Tibial nerve (tissue), 4 donors: ENCODE results near the gene RGS7BP. TPM values are rescaled to one million over a fixed set of nuclear protein-coding genes. Genes with fewer than 3 reads are reported as not detected.
A peak's percentile ranks its signal among the peaks of the same experiment; 100 is the strongest.

ENCODE experiments used
- DNase-seq, 2 donors: peaks; one replicate each; pipeline ENCODE4 v3.0.0-alpha.2; 2019; ENCODE audit warnings: low spot score in 2 of 2
- H3K27ac ChIP-seq, 4 donors: fragments of 200-600 bp; sonication (generic) in 3 of 4; one replicate each; pipeline ENCODE4 v1.5.1; 2017 to 2019; ENCODE audit warnings: mild to moderate bottlenecking in 1 of 4
- H3K27me3 ChIP-seq, 2 donors: fragments of 200-600 bp; sonication (generic) in 1 of 2; one replicate each; pipeline versions ENCODE4 v1.5.1 to v1.6.0; 2017 to 2019
- H3K36me3 ChIP-seq, 3 donors: fragments of 200-600 bp; sonication (generic); one replicate each; pipeline ENCODE4 v1.5.1; 2018 to 2019
- H3K4me1 ChIP-seq, 4 donors: fragments of 200-600 bp; sonication (generic) in 3 of 4; one replicate each; pipeline ENCODE4 v1.5.1; 2017 to 2019
- H3K4me3 ChIP-seq, 4 donors: fragments of 200-600 bp; sonication (generic) in 3 of 4; one replicate each; pipeline ENCODE4 v1.5.1; 2017 to 2019; ENCODE audit warnings: mild to moderate bottlenecking in 1 of 4, moderate library complexity in 1 of 4
- H3K9me3 ChIP-seq, 4 donors: fragments of 200-600 bp; sonication (generic) in 3 of 4; one replicate each; pipeline ENCODE4 v1.5.1; 2017 to 2019
- CTCF ChIP-seq, 5 experiments: fragments of 200-600 bp in 3 of 5; fragments of 450-650 bp in 2 of 5; sonication (generic) in 3 of 5; IDR thresholded peaks; one replicate each; pipeline ENCODE4 v1.5.1; 2016 to 2019; ENCODE audit warnings: antibody characterized with exemption in 5 of 5, mild to moderate bottlenecking in 3 of 5, moderate library complexity in 2 of 5
- EP300 ChIP-seq, 2 donors: sonication (generic); formaldehyde crosslinking; IDR thresholded peaks; one replicate each; pipeline ENCODE4 v1.6.1; 2017; ENCODE audit warnings: antibody characterized with exemption in 2 of 2, mild to moderate bottlenecking in 1 of 2
- POLR2A ChIP-seq, 2 donors: fragments of 450-650 bp; IDR thresholded peaks; one replicate each; pipeline ENCODE4 v1.6.1; 2017; ENCODE audit warnings: antibody characterized with exemption in 2 of 2, mild to moderate bottlenecking in 2 of 2, moderate library complexity in 2 of 2
- WGBS, 2 donors: methylation state at CpG; one replicate each; pipeline ENCODE4 v1.1.5; 2018; 5-methylcytosine and 5-hydroxymethylcytosine counted together
- total RNA-seq, 4 donors: library from RNA; depleted of rRNA; stranded (reverse); fragments of >200 nt; gene quantifications; one replicate each; pipeline ENCODE4 v1.1.0, GENCODE V29; 2016

Gene RGS7BP
- total RNA-seq, 4 donors from 2014 or later: 0.42 to 1.4 (median 0.96) TPM

DNA sequence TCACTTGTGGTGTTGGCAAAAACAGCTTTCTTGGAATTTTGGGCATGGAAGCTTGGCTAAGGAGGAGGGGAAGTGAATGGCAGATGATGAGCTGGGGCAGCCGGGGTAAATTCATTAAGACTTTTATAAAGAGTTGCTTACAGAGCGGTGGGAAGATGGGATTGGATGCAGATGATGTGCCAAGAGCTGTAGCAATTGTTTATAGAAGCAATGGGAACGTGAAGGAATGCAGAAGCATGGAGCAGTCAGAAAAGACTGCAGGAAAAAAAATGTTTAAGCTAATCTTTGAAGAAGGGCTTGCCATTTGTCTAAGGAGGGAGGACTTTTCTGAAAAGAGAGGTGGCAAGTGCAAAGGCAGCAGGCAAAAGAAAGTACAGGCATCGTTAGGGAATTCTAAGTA is 97.9 kb downstream of the RGS7BP start:
- Histone ChIP-seq H3K4me1 (no peaks in the 10 kb centered on the region), H3K9me3 (no peaks in the 10 kb centered on the region), H3K27me3 (no peaks in the 10 kb centered on the region), H3K36me3 (no peaks in the 10 kb centered on the region), H3K27ac (no peak overlapping the region), H3K4me3 (no peak overlapping the region)
- 42 to 49% methylated on average over 4 of the region's 4 CpGs for WGBS, 2 donors
- no peak for DNase-seq
- TF ChIP-seq POLR2A (IDR thresholded peaks at IDR 0.05) (no peak), EP300 (IDR thresholded peaks at IDR 0.05) (no peak), CTCF (IDR thresholded peaks at IDR 0.05) (no peak)

- Histone ChIP-seq H3K9me3 (no peaks in the 10 kb centered on the region), H3K4me3 (no peak overlapping the region), H3K27ac (no peak overlapping the region), H3K36me3 (no peaks in the 10 kb centered on the region), H3K27me3 (peaks cover 0 to 3% of the 10 kb centered on the region in 2 donors), H3K4me1 (peaks cover 0 to 2% (median 0%) of the 10 kb centered on the region in 4 donors)
- WGBS, 2 donors: 92 to 100% methylated on average over 1 of the region's 1 CpG
- TF ChIP-seq POLR2A (IDR thresholded peaks at IDR 0.05) (no peak), EP300 (IDR thresholded peaks at IDR 0.05) (no peak), CTCF (IDR thresholded peaks at IDR 0.05) (no peak)
- DNase-seq: no peak
Observed at GRCh38 chr5:64606926-64607325, 101.1 kb downstream of the RGS7BP start.

- Histone ChIP-seq H3K27me3 (peaks cover 0 to 3% of the 10 kb centered on the region in 2 donors), H3K36me3 (no peaks in the 10 kb centered on the region), H3K27ac (no peak overlapping the region), H3K9me3 (no peaks in the 10 kb centered on the region), H3K4me1 (peaks cover 0 to 2% (median 0%) of the 10 kb centered on the region in 4 donors), H3K4me3 (no peak overlapping the region)
- TF ChIP-seq CTCF (IDR thresholded peaks at IDR 0.05) (peak; percentile 28 to 72 (median 51)), POLR2A (IDR thresholded peaks at IDR 0.05) (no peak), EP300 (IDR thresholded peaks at IDR 0.05) (no peak)
- WGBS, 2 donors: 16 to 19% methylated on average over 5 of the region's 5 CpGs
- peak; percentile 13 to 65 for DNase-seq
Observed at GRCh38 chr5:64612344-64612961, 106.6 kb downstream of the RGS7BP start.

DNA sequence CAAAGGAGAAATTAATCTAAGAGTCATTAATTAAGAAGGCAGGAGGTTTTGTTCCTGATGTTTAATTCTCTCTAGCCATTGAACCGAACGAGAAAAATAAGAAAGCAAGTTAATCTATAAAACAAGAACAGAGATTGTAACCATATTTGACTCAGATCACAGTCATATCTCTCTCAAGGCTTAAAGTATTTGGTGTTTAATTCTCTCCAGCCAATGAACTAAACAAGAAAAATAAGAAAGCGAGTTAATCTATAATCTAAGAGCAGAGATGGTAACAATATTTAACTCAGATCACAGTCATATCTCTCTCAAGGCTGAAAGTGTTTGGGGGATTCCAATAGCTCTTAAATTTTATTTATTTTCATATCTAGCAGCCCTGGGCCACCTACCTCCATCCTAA is 110.1 kb downstream of the RGS7BP start:
- H3K9me3 ChIP-seq: no peaks in the 10 kb centered on the region
- no peak for DNase-seq

More for the DNA sequence above, 110.1 kb downstream of the RGS7BP start:
- no peak overlapping the region for H3K27ac ChIP-seq
- H3K36me3 ChIP-seq: no peaks in the 10 kb centered on the region
- WGBS, 2 donors: 53 to 88% methylated on average over 3 of the region's 3 CpGs
- H3K4me3 ChIP-seq: no peak overlapping the region
- no peak for TF ChIP-seq POLR2A (IDR thresholded peaks at IDR 0.05)
- TF ChIP-seq CTCF (IDR thresholded peaks at IDR 0.05): no peak
- TF ChIP-seq EP300 (IDR thresholded peaks at IDR 0.05): no peak
- no peaks in the 10 kb centered on the region for H3K4me1 ChIP-seq
- no peaks in the 10 kb centered on the region for H3K27me3 ChIP-seq
